Liver (tissue), 3 donors: ENCODE results near the gene CDK8.

ENCODE experiments used
- CTCF ChIP-seq: fragments of 150-350 bp; IDR thresholded peaks from 2 replicates; pipeline ENCODE4 v1.5.1; 2017; ENCODE audit warnings: improper control_type of control experiment, low read depth, low read length; ENCODE audit not compliant: missing input control
- EGR1 ChIP-seq, 2 donors: IDR thresholded peaks; 2 replicates each; pipeline ENCODE4 v1.6.1; 2016 to 2018; ENCODE audit warnings: antibody characterized with exemption in 2 of 2, low read depth in 2 of 2
- HNF4A ChIP-seq, 2 donors: conservative IDR thresholded peaks; 2 replicates each; pipeline ENCODE4 v1.6.1; 2016; ENCODE audit warnings: antibody characterized with exemption in 2 of 2, mild to moderate bottlenecking in 2 of 2
- JUND ChIP-seq, 2 donors: IDR thresholded peaks; 2 replicates each; pipeline ENCODE4 v1.6.1; 2016; ENCODE audit warnings: antibody characterized with exemption in 2 of 2
- RAD21 ChIP-seq, 2 donors: IDR thresholded peaks; 2 replicates each; pipeline ENCODE4 v1.6.1; 2016; ENCODE audit warnings: antibody characterized with exemption in 2 of 2, mild to moderate bottlenecking in 2 of 2
- REST ChIP-seq: IDR thresholded peaks from 2 replicates; pipeline ENCODE4 v1.6.1; 2016; ENCODE audit warnings: antibody characterized with exemption, mild to moderate bottlenecking
- ZBTB33 ChIP-seq: IDR thresholded peaks from 2 replicates; pipeline ENCODE4 v1.6.1; 2016; ENCODE audit warnings: antibody characterized with exemption
- donor health status: healthy.
- donor health status: healthy.

- TF ChIP-seq CTCF (no peak), JUND (IDR thresholded peaks at IDR 0.05) (no peak), REST (no peak), EGR1 (IDR thresholded peaks at IDR 0.05; ENCODE audit: low read depth in 2 of 2) (no peak), ZBTB33 (no peak), RAD21 (IDR thresholded peaks at IDR 0.05) (no peak), HNF4A (conservative IDR thresholded peaks at IDR 0.05) (no peak)
Observed at GRCh38 chr13:26227166-26227971, 26.6 kb upstream of the CDK8 start.
